HG02870 (cell line): ENCODE measurements around the gene TMEM117.

Experiments used
- ATAC-seq: cut with Tn5 transposase; IDR thresholded peaks from one replicate; pipeline ENCODE4 v1.9.1; 2021; ENCODE audit warnings: mild to moderate bottlenecking, moderate library complexity; ENCODE audit not compliant: unreplicated experiment

TMEM117 gene

GRCh38 chr12:44286336-44286735 lies 450.5 kb downstream of the TMEM117 start:
- ATAC-seq, result peak; percentile 65

GRCh38 chr12:44286821-44287505 lies 451.1 kb downstream of the TMEM117 start:
- no peak for ATAC-seq

GRCh38 chr12:44287545-44287944 lies 451.7 kb downstream of the TMEM117 start:
- no peak for ATAC-seq

- peak; percentile 93 for ATAC-seq
Measured at GRCh38 chr12:44294649-44295048, 458.8 kb downstream of the TMEM117 start.

GRCh38 chr12:44295958-44296623 lies 460.2 kb downstream of the TMEM117 start:
- no peak for ATAC-seq

GRCh38 chr12:44296624-44297197 lies 460.8 kb downstream of the TMEM117 start:
- no peak for ATAC-seq

- ATAC-seq, result no peak
Measured at GRCh38 chr12:44299524-44299923, 463.6 kb downstream of the TMEM117 start.

- ATAC-seq, result no peak
Measured at GRCh38 chr12:44307506-44308168, 471.8 kb downstream of the TMEM117 start.

- no peak for ATAC-seq
Measured at GRCh38 chr12:44313188-44313587, 477.3 kb downstream of the TMEM117 start.

GRCh38 chr12:44314007-44314500 lies 478.2 kb downstream of the TMEM117 start:
- ATAC-seq, result no peak

GRCh38 chr12:44317651-44318126 lies 481.8 kb downstream of the TMEM117 start:
- ATAC-seq, result peak; percentile 90

- no peak for ATAC-seq
Measured at GRCh38 chr12:44331269-44331668, 495.4 kb downstream of the TMEM117 start.

GRCh38 chr12:44334347-44334746 lies 498.5 kb downstream of the TMEM117 start:
- no peak for ATAC-seq

- no peak for ATAC-seq
Measured at GRCh38 chr12:44335030-44335429, 499.1 kb downstream of the TMEM117 start.

- no peak for ATAC-seq
Measured at GRCh38 chr12:44336577-44336976, 500.7 kb downstream of the TMEM117 start.

- ATAC-seq, result no peak
Measured at GRCh38 chr12:44342371-44342770, 506.5 kb downstream of the TMEM117 start.

- no peak for ATAC-seq
Measured at GRCh38 chr12:44347145-44347544, 511.3 kb downstream of the TMEM117 start.

GRCh38 chr12:44357494-44357893 lies 521.6 kb downstream of the TMEM117 start:
- ATAC-seq, result no peak

GRCh38 chr12:44358636-44359035 lies 522.8 kb downstream of the TMEM117 start:
- ATAC-seq, result no peak

GRCh38 chr12:44362947-44363346 lies 527.1 kb downstream of the TMEM117 start:
- ATAC-seq, result no peak

GRCh38 chr12:44367136-44367535 lies 531.3 kb downstream of the TMEM117 start:
- no peak for ATAC-seq
